Astrocyte (in vitro differentiated cells and primary cell): ENCODE measurements around the gene NLRP7.
"Not testable (repeated sequence)": the region's sequence is repeated elsewhere in the genome, so short reads cannot be mapped to it uniquely, and the experiment has no call there.

Experiments
- CTCF ChIP-seq: IDR thresholded peaks from 2 replicates; pipeline ENCODE4 v1.5.1; 2011; ENCODE audit warnings: low read depth, mild to moderate bottlenecking, inconsistent platforms, low read length, moderate library complexity; ENCODE audit not compliant: insufficient read depth
- EZH2 ChIP-seq: IDR thresholded peaks from 2 replicates; pipeline ENCODE4 v1.6.1; 2012; ENCODE audit warnings: mild to moderate bottlenecking, low read length, inconsistent platforms; ENCODE audit not compliant: insufficient read depth

- TF ChIP-seq CTCF, EZH2: not testable (repeated sequence)
These were observed 47.7 kb downstream of the NLRP7 start for GRCh38 chr19:54899646-54900045.
